GM19239 (cell line): Measurements from ENCODE around the gene SEMA4A.
A peak's percentile ranks its signal among the peaks of the same experiment; 100 is the strongest.
"Not testable (repeated sequence)": the region's sequence is repeated elsewhere in the genome, so short reads cannot be mapped to it uniquely, and the experiment has no call there.

Source experiments
- DNase-seq: peaks from one replicate; pipeline ENCODE4 v3.0.0; 2011; ENCODE audit warnings: low spot score; ENCODE audit not compliant: insufficient read length
- FAIRE-seq: peaks from 2 replicates; lab custom pipeline; 2011; peaks lifted over from hg19 to GRCh38; lab: Jason Lieb, UNC

The SEMA4A gene

DNA sequence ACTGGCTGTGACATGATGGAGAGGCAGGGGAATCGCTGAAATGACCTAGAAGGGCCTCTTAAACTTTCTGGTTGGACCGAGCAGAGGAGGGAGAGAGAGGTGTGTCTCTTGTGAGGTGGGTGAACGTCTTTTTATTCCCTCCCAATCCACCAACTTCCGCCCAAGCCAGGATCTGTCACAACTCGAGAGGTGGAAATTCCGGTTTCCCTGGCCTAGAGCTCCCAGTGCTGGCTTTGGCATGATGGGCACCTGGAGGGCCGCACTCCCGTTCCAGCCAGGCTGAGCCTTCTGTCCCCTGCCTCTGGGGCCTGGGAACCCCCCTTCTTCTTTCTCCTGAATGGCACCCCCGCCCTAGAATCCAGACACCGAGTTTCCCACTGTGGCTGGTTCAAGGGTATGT is at the start of gene SEMA4A:
SEMA4A (plus strand) TSS at position 224 of the 400 bp plus-strand sequence. CDS start 994 bp downstream, outside the sequence.
- FAIRE-seq: no peak

DNA sequence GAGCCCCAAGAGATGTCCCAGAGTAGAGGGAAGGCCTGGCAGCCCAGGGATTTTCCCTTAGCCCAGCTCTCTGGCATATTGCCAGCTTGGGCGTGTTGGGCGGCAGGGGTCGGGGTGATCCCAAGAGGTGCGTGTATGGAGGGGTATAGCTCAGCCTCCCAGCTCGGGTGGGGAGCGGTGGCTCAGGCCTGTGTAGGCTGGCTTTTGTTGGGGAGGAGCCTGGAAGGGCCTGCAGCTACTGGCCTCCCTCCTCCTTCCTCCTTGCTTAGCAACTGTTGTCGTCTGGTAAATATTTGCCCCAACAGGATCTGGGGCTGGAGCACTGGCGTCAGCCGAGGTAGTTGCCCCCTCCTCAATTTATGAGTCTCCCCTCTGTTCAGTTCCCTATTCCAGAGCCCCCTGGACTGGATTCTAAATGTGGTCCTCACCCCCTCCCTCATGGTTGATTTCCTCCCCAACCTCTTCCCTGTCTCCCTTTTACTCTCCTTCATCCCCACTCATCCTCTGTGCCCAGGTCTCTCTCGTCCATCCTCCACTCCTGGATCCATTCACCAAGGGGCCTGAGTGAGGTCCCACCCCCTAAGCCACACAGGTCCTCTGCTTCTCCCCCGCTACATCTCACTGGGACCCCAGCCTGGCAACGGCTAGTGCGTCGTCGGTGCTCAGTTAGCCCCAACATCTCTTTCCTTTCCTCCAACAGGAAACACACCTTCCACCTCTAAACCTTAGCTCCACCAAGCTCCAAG is 49.1 kb upstream of the SEMA4A start:
- FAIRE-seq (peak; percentile 31), DNase-seq (no peak)

More for the DNA sequence above, at the start of gene SEMA4A:
- no peak for DNase-seq

DNA sequence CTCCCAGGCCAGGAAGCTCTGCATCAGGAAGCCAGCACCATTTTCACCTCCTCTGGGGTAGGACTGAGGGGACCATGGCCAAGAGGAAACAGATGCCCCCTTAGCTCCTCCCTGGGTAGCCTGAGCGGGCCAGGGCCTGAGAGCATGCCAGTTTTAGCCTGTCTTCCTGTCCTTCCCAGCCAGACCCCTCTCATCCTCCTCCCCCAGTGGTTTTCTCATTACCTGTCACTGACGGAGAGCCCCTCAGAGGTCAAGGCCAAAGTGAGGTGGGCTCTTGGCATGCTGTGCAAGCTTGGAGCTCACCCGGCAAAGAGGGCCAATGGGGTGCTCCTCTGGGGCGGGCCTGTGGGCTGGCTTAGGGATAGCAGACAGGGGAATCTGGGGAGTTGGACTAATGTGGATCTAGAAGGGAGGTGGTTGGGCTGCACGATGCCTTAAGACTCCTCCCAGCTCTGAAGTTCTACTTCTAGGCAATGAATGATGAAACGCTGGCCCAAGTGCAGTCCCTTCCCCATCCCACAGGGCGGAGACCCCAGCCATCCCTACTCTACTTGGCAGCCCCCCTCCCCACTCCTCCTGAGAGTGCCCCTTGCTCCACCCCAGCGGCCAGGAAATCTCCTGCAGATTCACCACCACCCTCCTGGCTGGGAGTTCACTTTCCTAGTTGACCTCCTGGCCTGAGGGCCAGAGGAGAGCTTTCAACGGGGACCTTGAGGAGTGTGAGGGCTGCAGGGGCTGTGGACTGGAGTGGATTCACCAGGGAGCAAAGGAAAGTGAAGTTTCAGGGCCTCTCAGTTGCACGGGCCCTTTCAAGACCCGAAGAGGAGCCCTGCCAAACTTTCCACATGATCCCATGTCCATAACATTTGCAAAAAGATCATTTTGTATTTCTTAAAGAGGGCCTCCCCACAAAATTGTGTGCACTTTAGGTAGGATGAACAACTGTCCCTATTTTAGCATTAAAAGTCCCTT is 48.2 kb upstream of the SEMA4A start:
- no peak for DNase-seq
- FAIRE-seq: no peak

DNA sequence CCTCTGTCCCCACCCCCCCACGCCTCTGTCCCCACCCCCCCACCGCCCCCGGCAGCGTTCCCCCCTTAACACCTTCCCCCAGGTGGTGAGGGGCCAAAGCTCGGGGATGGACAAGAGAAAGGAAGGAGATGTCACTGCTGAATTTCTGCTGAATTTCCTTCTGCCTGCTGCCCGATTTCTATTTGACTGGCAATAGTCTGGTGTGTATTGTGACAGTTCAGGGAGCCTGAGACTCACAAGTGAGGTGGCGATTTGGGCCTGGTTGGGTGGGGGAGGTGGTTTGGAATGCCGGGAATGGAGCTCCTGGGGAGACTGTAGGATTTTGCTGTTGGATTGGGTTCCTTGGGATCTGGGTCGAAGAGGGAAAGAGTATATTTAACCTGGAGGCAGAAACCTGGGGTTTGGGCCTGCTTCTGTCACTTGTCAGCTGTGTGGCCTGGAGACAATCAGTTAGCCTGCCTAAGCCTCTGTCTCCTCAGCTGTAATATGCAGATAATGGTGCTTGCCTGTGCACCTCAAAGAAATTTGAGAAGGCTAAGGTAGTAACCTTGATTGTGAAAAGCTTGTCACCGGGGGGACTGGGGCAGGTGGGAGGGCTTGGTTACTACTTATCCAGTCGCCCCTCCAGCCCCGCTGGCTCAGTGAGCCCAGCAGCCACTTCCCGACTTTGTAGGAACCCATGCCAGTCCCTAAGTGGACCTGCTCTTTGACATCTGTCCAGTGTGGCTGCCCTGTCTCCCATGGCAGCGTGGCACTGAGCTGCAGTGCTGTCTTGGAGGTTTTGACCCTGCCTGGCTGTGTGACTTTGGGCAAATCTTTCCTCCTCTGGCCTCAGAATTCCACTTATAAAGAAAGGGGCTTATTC is 46.5 kb upstream of the SEMA4A start:
- FAIRE-seq (peak; percentile 61), DNase-seq (no peak)

DNA sequence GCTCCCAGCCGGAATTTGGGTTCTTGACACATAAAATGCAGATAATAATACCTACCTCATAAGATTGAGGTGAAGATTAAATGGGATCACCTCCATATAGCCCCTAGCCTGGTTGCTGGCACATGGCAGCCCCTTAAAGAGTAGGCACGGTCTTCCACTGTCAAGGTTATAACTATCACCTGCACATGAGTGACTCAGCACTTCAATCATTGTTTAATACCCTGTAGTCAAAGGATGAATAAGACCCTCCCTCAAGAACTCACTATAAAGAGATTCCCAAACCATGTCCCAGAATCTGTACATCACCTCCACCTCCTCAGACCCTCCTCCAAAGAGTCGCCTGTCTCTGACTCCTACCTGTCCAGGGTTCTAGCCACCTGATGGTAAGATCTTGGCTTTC is 45.3 kb upstream of the SEMA4A start:
- FAIRE-seq (no peak), DNase-seq (no peak)

DNA sequence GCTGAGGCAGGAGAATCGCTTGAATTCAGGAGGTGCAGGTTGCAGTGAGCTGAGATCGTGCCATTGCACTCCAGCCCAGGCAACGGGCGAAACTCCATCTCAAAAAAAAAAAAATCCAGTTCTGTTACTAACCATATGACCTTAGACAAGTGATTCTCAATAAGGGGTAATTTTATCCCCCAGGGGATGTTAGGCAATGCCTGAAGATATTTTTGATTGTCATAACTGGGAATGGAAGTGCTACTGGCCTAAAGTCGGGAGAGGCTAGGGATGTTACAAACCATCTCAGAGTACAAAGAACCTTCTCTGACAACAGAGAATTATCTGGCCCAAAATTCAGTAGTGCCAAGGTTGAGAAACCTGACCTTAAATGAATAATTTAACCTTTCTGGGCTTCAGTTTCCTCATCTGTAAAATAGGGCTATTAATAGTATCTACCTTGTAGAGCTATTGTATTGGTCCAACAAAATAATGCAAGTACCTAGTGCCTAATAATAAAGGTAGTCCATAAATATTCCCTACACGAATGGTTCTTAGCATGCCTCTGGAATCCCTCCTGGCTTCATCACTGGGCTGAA is 44.6 kb upstream of the SEMA4A start:
- DNase-seq: no peak
- FAIRE-seq: no peak

DNA sequence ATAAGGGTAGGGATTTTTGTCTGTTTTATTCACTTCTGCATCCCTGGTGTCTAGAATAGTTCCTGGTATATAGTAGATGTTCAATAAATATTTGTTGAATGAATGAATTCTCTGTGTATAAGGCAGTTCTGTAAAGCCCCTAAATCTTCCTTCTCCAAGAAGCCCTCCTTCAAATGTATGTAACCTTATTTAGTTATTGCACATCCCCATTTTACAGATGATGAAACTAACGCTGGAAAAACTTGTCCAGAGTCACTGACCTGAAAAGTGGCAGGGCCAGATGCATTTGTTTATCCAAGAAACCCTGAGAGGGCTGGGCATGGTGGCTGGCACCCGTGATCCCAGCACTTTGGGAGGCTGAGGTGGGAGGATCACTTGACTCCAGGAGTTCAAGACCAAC is 43.1 kb upstream of the SEMA4A start:
- DNase-seq: no peak
- FAIRE-seq: no peak

DNA sequence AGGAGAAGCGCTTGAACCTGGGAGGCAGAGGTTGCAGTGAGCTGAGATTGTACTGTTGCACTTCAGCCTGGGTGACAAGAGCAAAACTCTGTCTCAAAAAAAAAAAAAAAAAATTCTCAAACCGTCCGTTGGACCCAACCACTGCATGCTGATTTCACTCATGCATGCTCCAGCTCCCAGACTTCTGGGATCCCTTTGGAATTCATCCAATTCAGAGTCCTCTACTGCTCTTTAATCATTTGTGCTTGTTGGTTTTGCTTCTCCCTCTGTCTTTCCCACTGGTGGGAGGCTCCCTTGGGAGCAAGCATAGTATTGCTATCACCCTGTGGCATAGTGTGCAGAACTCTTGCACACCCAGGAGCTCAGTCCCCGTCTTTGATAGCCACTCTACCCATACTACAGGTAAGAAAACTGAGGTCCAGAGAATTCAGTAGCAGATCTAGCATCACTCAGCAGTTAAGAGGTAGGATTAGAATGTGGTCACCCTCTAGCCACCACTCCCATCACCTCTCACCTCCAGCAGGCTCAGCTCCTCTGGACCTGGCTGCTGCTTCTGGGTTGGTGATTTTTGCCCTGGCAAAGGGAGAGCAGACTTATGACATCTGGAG is 41.9 kb upstream of the SEMA4A start:
- no peak for FAIRE-seq

DNA sequence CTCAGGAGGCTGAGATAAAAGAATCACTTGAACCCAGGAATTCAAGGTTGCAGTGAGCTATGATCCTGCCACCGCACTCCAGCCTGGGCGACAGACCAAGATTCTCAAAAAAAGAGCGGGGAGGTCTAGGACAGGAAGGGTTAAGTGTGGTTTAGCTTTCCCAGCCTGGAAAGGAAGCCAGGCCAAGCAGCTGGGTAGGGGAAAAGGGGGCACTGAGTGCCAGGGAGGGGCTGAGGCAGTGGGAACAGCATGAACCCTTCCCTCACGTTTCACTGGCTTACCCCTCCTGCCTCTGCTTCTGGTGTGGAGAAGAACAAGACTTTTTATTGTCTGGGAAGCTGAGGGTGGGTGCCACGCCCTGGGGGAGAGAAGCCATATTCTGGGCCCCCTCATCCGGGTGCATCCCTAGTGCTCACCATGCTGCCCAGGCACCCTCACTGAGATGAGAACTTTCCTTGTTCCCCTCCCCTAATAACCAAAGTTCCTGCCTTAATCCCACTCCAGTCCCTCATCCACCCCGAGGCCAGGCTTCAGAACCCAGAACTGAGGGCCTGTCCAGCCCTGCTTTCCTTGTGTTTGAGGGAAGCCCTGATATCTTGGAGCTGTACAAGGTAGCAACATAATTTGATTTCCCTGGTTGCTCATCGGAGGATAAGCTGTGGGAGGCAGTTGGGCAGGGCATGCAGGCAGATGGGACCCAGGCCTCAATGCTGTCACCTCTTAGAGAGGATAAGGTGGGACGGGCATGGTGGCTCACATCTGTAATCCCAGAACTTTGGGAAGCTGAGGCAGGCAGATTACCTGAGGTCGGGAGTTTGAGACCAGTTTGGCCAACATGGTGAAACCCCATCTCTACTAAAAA is 40.9 kb upstream of the SEMA4A start:
- no peak for DNase-seq
- no peak for FAIRE-seq

More for the DNA sequence above, 41.9 kb upstream of the SEMA4A start:
- DNase-seq: no peak

DNA sequence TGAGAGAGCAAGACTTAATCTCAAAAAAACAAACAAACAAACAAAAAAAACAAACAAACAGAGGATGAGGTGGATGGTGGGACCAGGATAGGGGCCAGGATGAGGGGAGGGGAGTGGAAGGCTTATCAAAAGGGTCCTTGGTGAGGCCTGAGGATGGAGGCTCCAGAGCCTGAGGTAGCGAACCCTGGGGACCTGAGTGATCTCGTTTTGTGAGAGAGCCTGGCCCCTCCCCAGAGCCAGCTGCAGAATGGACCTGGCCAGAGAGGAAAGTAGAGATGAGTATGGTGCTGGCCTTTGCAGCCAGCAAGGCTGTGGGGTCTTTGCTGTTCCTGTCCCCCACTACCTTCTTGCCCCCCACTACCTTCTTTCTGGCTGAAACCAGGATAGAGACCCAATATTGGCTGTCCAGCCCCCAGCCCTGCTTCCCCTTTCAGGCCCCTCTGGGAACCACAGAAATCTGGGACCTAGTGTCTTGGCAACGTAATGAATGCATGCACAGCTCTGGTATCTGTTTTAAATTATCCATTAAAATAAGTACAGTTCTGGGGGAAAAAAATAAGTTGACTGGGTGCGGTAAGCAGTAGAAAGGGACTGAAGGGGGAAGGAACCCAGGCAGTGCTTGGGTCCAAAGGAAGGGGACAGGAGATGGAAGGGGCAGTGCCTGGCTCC is 40.0 kb upstream of the SEMA4A start:
- FAIRE-seq: no peak
- no peak for DNase-seq

DNA sequence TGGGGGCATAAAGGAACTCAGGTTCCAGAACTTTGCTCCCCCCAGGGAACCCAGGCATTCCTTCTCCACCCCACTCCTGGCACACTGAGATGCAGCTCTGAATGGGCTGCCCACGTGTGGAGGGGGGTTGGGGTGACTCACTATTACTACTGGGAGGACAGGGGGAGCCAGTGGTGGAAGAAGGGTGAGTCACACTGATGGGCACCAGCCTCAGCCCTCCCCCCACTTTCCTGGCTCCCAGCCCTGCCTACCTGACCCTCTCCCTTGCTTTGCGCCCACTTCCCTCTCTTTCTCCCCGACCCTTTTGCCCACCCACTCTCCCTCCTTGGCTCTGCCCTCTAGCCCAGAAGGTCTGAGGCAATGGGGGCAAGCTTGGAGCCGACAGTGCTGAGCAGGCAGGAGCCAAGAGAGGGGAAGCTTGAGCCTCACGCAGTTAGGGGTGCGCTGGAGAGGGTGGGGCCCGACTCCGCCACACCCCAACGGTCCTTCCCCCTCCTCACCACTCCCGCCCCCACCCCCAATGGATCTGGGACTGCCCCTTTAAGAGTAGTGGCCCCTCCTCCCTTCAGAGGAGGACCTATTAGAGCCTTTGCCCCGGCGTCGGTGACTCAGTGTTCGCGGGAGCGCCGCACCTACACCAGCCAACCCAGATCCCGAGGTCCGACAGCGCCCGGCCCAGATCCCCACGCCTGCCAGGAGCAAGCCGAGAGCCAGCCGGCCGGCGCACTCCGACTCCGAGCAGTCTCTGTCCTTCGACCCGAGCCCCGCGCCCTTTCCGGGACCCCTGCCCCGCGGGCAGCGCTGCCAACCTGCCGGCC is 39.1 kb upstream of the SEMA4A start, which contains the start of gene LMNA:
LMNA (plus strand) TSS at position 611 of the 818 bp plus-strand sequence. CDS start 208 bp downstream, outside the sequence.
- FAIRE-seq (no peak), DNase-seq (peak; percentile 65)

DNA sequence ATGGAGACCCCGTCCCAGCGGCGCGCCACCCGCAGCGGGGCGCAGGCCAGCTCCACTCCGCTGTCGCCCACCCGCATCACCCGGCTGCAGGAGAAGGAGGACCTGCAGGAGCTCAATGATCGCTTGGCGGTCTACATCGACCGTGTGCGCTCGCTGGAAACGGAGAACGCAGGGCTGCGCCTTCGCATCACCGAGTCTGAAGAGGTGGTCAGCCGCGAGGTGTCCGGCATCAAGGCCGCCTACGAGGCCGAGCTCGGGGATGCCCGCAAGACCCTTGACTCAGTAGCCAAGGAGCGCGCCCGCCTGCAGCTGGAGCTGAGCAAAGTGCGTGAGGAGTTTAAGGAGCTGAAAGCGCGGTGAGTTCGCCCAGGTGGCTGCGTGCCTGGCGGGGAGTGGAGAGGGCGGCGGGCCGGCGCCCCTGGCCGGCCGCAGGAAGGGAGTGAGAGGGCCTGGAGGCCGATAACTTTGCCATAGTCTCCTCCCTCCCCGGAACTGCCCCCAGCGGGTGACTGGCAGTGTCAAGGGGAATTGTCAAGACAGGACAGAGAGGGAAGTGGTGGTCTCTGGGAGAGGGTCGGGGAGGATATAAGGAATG is 38.4 kb upstream of the SEMA4A start:
- FAIRE-seq: no peak
- DNase-seq: no peak

DNA sequence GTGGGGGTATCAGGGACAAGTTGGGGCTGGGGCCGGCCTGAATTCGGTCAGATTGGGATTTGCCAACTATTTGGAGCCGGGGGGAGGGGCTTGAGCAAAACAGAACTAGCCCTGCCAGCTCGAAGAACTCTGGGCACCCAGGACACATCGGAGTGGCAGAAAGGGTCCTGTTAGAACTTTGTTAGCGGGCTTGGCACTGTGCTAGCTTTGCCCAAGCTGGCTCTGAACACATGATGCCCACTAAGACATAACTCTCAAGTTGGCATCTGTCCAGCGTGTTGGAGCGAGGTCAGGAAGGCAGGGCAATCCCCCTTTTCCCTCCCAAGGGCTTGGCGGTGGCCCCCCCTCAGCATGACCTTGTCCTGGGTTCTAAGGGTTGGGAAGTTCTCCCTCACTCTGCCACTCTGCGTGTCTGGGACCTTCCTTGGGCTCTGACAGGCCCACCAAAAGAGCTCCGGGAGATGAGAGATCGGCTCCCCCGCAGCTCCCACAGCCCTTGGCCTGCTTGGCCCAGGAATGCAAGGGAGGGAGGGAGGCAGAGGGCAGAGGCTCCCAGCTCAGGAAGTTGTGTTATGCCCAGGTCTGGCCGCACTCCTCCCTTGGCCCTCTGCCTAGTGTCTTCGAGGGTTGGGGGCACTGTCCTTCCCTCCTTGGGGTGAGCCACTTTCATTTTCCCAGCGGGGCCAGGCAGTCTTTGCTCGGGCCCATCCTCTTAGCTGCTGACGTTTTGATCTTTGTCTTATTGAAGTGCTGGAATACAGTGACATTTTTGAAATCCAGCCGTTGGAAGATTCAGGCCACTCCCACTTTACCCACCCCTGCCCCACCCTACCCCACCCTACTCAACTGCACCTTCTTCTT is 37.6 kb upstream of the SEMA4A start:
- no peak for DNase-seq
- FAIRE-seq: no peak

DNA sequence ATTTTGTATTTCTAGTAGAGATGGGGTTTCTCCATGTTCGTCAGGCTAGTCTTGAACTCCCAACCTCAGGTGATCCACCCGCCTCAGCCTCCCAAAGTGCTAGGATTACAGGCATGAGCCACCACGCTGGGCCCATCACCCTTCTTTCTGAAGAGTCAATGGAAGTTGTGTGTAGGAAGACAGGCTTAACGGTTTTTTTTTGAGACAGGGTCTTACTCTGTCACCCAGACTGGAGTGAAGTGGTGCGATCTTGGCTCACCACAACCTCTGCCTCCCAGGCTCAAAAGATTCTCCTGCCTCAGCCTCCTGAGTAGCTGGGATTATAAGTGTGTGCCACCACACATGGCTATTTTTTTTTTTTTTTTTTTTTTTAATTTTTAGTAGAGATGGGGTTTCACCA is 36.7 kb upstream of the SEMA4A start:
- not testable (repeated sequence) for FAIRE-seq, DNase-seq

DNA sequence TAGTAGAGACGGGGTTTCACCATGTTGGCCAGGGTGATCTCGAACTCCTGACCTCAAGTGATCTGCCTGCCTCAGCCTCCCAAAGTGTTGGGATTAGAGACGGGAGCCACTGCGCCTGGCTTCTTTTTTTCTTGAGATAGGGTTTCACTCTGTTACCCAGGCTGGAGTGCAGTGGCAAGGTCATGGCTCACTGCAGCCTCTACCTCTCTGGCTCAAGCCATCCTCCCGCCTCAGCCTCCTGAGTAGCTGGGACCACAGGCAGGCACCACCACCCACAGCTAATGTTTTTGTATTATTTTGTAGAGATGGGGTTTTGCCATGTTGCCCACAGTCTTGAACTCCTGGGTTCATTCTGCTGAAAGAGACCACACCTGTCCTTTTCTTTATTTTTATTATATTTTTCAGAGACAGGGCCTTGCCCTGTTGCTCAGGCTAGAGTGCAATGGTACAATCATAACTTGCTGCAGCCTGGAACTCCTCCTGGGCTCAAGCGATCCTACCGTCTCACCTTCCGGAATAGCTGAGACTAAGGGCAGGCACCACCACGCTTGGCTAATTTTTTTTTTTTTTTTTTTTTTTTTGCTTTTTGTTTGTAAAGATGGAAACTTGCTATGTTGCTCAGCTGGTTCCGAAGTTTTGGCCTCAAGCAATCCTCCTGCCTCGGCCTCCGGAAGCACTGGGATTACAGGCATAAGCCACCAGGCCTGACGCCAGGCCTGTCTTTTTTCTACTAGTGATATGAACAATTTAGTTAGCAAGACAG is 35.8 kb upstream of the SEMA4A start:
- FAIRE-seq (no peak), DNase-seq (no peak)
